GM21825 (cell line): ENCODE data around the gene KIR3DL1.
"Not testable (repeated sequence)": the region's sequence is repeated elsewhere in the genome, so short reads cannot be mapped to it uniquely, and the experiment has no call there.

Experiments used
- ATAC-seq: cut with Tn5 transposase; IDR thresholded peaks from one replicate; pipeline ENCODE4 v1.9.1; 2021; ENCODE audit warnings: mild to moderate bottlenecking, moderate library complexity; ENCODE audit not compliant: unreplicated experiment

KIR3DL1 gene

DNA sequence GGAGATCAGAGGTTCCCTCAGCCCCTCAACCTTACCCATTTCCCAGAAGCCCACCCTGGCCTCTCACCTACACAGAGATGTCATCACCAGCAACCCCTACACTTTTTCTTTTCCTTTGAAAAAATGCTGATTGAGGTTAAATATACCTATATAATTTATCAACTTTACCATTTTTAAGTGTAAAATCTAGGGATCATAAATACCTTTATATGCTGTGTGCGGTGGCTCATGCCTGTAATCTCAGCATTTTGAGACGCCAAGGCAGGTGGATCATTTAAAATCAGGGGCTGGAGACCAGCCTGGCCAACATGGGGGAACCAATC, 9.8 kb upstream of the KIR3DL1 start:
- ATAC-seq = no peak

DNA sequence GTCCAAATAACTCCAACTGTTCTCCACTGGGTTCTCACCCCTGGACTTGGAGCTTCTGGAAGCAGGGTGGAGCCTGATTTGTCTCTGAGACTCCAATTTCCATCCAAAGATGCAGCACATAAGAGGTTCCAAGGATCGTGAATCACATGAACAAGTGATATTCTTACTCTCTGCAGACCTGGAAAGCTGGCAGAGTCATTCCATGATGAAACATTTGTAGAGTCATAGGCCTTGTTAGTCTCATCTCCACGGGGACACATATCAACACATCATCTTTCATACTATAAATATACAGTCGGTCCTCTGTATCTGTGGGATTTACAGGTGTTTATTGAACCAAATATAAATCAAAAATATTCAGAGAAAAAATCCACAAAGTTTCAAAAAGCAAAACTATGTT, 1.7 kb upstream of the KIR3DL1 start:
- not testable (repeated sequence) for ATAC-seq

- ATAC-seq = no peak
These were observed 1.6 kb downstream of the KIR3DL1 start for GRCh38 chr19:54817670-54818536.

DNA sequence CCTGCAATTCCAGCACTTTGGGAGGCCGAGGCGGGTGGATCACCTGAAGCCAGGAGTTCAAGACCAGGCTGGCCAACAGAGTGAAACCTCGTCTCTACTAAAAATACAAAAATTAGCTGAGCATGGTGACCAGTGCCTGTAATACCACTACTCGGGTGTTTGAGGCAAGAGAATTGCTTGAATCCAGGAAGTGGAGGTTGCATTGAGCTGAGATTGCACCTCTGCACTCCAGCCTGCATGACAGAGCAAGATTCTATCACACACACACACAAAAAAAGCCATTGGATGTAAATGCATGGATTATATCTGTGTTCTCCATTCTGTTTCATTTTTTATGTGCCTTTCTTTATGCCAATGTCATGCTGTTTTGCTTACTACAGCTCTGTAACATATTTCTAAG, 8.1 kb downstream of the KIR3DL1 start:
- ATAC-seq = not testable (repeated sequence)

GRCh38 chr19:54825326-54825725, 9.1 kb downstream of the KIR3DL1 start:
- ATAC-seq = not testable (repeated sequence)

- ATAC-seq = not testable (repeated sequence)
These were observed 11.8 kb downstream of the KIR3DL1 start for GRCh38 chr19:54828064-54828463.

- not testable (repeated sequence) for ATAC-seq
These were observed 16.2 kb downstream of the KIR3DL1 start, which contains the start of gene KIR2DS4 for GRCh38 chr19:54832496-54832895. Gene KIR2DS4, plus strand, starts transcription at chr19:54832676.

DNA sequence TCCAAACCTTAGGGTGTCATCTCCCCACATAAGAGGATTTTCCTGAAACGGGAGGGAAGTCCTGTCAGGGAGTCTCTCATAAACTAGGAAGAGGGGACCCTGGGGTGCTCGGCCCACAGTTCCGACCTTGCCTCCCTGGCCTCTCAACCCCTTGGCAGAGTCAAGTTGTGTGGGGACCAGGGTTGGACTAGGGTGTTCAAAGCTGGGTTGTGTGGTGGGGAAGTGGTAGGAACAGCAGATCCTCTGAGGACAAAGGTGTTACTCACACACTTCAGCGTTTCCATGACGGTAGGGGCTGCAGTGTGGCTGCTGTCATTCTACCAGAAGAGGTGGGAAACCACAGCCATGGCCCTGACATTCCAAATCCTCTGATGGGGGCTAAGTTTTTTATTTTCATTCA, 18.9 kb downstream of the KIR3DL1 start:
- not testable (repeated sequence) for ATAC-seq

DNA sequence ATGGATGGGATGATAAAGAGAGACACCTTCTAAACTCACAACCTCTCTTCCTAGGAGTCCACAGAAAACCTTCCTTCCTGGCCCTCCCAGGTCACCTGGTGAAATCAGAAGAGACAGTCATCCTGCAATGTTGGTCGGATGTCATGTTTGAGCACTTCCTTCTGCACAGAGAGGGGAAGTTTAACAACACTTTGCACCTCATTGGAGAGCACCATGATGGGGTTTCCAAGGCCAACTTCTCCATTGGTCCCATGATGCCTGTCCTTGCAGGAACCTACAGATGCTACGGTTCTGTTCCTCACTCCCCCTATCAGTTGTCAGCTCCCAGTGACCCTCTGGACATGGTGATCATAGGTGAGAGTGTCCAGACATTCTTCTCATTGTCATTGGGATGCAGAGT, 21.3 kb downstream of the KIR3DL1 start:
- ATAC-seq = not testable (repeated sequence)

GRCh38 chr19:54843171-54843570, 26.9 kb downstream of the KIR3DL1 start:
- not testable (repeated sequence) for ATAC-seq

DNA sequence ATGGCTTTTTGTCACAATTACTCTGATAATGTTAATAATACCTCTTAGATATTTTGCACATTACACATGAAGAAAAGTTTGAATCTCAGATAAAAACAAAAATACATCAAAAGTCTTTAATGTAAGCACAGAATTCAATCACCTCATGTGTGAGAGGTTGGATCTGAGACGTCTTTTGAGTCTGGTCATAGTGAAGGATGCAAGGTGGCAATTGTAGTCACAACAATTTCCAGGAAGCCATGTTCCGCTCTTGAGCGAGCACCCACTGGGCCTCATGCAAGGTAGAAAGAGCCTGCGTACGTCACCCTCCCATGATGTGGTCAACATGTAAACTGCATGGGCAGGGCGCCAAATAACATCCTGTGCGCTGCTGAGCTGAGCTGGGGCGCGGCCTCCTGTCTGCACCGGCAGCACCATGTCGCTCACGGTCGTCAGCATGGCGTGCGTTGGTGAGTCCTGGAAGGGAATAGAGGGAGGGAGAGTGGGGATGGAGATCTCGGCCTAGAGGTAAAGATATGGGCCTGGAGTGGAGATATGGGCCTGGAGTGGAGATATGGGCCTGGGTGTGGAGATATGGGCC, 33.9 kb downstream of the KIR3DL1 start, which contains the start of gene KIR3DL2:
Gene KIR3DL2 (plus strand): TSS at position 383 of the 580 bp plus-strand sequence. CDS start 33 bp downstream, at position 416.
- ATAC-seq = not testable (repeated sequence)

DNA sequence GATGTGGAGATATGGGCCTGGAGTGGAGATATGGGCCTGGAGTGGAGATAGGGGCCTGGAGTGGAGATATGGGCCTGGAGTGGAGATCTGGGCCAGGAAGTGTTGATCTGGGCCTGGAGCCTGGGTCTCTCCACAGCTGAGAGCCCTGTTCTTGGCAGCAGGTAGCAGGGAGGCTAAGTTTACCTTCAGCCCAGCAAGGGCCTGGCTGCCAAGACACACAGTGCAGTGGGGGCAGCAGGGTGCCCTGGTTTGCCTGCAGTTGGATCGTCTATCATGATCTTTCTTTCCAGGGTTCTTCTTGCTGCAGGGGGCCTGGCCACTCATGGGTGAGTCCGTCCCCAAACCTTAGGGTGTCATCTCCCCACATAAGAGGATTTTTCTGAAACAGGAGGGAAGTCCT, 34.7 kb downstream of the KIR3DL1 start:
- ATAC-seq = no peak

GRCh38 chr19:54851353-54851752, 35.1 kb downstream of the KIR3DL1 start:
- ATAC-seq = no peak

GRCh38 chr19:54855241-54855640, 39.0 kb downstream of the KIR3DL1 start:
- ATAC-seq = not testable (repeated sequence)

DNA sequence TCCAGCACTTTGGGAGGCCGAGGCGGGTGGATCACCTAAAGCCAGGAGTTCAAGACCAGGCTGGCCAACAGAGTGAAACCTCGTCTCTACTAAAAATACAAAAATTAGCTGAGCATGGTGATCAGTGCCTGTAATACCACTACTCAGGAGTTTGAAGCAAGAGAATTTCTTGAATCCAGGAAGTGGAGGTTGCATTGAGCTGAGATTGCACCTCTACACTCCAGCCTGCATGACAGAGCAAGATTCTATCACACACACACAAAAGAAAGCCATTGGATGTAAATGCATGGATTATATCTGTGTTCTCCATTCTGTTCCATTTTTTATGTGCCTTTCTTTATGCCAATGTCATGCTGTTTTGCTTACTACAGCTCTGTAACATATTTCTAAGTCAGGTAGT, 42.2 kb downstream of the KIR3DL1 start:
- not testable (repeated sequence) for ATAC-seq

- not testable (repeated sequence) for ATAC-seq
These were observed 43.2 kb downstream of the KIR3DL1 start for GRCh38 chr19:54859421-54859820.

DNA sequence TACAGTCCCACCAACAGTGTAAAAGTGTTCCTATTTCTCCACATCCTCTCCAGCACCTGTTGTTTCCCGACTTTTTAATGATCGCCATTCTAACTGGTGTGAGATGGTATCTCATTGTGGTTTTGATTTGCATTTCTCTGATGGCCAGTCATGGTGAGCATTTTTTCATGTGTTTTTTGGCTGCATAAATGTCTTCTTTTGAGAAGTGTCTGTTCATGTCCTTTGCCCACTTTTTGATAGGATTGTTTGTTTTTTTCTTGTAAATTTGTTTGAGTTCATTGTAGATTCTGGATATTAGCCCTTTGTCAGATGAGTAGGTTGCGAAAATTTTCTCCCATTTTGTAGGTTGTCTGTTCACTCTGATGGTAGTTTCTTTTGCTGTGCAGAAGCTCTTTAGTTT, 47.2 kb downstream of the KIR3DL1 start:
- ATAC-seq = not testable (repeated sequence)

- no peak for ATAC-seq
These were observed 55.4 kb downstream of the KIR3DL1 start for GRCh38 chr19:54871696-54872095.

DNA sequence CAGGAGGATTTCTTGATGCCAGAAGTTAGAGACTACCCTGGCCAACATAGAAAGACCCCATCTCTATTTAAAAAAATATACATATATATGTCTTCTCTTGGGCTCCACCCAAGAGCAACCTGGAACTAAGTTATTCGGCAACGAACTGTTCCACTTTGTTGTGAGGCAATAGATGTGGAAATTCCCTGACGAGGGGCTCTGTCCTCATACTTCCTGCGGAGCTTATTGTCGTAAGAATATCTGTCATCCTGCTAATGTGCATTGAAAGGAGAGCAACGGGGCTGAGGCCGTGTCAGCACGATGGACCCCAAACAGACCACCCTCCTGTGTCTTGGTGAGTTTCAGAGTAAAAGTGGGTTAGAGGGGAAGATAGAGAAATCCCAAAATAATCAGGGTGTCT, 57.7 kb downstream of the KIR3DL1 start, which contains the start of gene FCAR:
Gene FCAR (plus strand): TSS at position 246 of the 400 bp plus-strand sequence. CDS start 55 bp downstream, at position 301.
- no peak for ATAC-seq

GRCh38 chr19:54875506-54875905, 59.2 kb downstream of the KIR3DL1 start:
- ATAC-seq = no peak

GRCh38 chr19:54877471-54877870, 61.2 kb downstream of the KIR3DL1 start:
- ATAC-seq = no peak
